ENCODE results near the gene EDRF1.

Gene EDRF1

GRCh38 chr10:125773687-125774543, 54.4 kb downstream of the EDRF1 start:
- TF ChIP-seq, protein P1, sequence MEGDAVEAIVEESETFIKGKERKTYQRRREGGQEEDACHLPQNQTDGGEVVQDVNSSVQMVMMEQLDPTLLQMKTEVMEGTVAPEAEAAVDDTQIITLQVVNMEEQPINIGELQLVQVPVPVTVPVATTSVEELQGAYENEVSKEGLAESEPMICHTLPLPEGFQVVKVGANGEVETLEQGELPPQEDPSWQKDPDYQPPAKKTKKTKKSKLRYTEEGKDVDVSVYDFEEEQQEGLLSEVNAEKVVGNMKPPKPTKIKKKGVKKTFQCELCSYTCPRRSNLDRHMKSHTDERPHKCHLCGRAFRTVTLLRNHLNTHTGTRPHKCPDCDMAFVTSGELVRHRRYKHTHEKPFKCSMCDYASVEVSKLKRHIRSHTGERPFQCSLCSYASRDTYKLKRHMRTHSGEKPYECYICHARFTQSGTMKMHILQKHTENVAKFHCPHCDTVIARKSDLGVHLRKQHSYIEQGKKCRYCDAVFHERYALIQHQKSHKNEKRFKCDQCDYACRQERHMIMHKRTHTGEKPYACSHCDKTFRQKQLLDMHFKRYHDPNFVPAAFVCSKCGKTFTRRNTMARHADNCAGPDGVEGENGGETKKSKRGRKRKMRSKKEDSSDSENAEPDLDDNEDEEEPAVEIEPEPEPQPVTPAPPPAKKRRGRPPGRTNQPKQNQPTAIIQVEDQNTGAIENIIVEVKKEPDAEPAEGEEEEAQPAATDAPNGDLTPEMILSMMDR (IDR thresholded peaks at IDR 0.05; ENCODE audit: insufficient read depth, low read depth, low read length, missing control alignments) = no peak
- no peak overlapping the region for H3K4me3 ChIP-seq (ENCODE audit: low read depth, low read length)
- no peak for DNase-seq (ENCODE audit: low read depth)

- TF ChIP-seq, protein P1 (IDR thresholded peaks at IDR 0.05; ENCODE audit: insufficient read depth, low read depth, low read length, missing control alignments) = no peak
These were observed 55.2 kb downstream of the EDRF1 start for GRCh38 chr10:125774581-125775191.

GRCh38 chr10:125775491-125776106, 56.1 kb downstream of the EDRF1 start, which contains the start of gene MMP21:
TSS of gene MMP21 (minus strand) at chr10:125775821. CDS start at chr10:125775821, 0 bp downstream.
- no peak for DNase-seq (ENCODE audit: low read depth)
- TF ChIP-seq, protein P1 (IDR thresholded peaks at IDR 0.05; ENCODE audit: insufficient read depth, low read depth, low read length, missing control alignments) = no peak
- no peak within 1 kb of the TSS for H3K4me3 ChIP-seq (ENCODE audit: low read depth, low read length)

More at GRCh38 chr10:125774581-125775191, 55.2 kb downstream of the EDRF1 start:
- H3K4me3 ChIP-seq (ENCODE audit: low read depth, low read length) = no peak overlapping the region
- DNase-seq (ENCODE audit: low read depth) = no peak

DNA sequence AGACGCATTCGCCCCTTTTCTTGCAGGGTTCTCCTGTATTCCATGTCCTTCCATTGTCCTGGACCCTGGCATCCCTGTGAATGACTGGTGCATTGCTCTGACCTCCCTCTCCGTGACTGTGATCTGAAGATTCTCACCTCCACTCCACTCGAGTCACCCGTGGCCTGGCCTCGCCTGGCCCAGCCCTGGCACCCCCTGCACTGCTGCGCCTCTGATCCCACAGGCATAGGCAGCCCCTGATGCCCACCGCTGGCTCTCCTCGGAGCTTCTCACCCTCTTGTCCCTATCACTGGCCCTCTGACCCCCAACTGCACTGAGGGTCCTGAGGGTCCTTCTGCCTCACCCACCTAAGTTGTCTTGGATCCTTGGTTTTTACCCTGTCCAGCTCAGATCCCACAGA, 58.3 kb downstream of the EDRF1 start:
- DNase-seq (ENCODE audit: low read depth) = no peak
- no peak overlapping the region for H3K4me3 ChIP-seq (ENCODE audit: low read depth, low read length)
- TF ChIP-seq, protein P1 (IDR thresholded peaks at IDR 0.05; ENCODE audit: insufficient read depth, low read depth, low read length, missing control alignments) = no peak

GRCh38 chr10:125778556-125778955, 59.0 kb downstream of the EDRF1 start:
- DNase-seq (ENCODE audit: low read depth) = no peak
- no peak overlapping the region for H3K4me3 ChIP-seq (ENCODE audit: low read depth, low read length)
- TF ChIP-seq, protein P1 (IDR thresholded peaks at IDR 0.05; ENCODE audit: insufficient read depth, low read depth, low read length, missing control alignments) = no peak

- TF ChIP-seq, protein P1 (IDR thresholded peaks at IDR 0.05; ENCODE audit: insufficient read depth, low read depth, low read length, missing control alignments) = no peak
- DNase-seq (ENCODE audit: low read depth) = no peak
- no peak overlapping the region for H3K4me3 ChIP-seq (ENCODE audit: low read depth, low read length)
These were observed 60.2 kb downstream of the EDRF1 start for GRCh38 chr10:125779403-125780327.
